ENCODE measurements around the gene SLC19A1. TPM values are rescaled to one million over a fixed set of nuclear protein-coding genes. Genes with fewer than 3 reads are reported as not detected.
"Not testable (repeated sequence)": the region's sequence is repeated elsewhere in the genome, so short reads cannot be mapped to it uniquely, and the experiment has no call there.

The SLC19A1 gene
- polyA plus RNA-seq, 3 donors: 25.0 to 53.0 (median 39.9) TPM

DNA sequence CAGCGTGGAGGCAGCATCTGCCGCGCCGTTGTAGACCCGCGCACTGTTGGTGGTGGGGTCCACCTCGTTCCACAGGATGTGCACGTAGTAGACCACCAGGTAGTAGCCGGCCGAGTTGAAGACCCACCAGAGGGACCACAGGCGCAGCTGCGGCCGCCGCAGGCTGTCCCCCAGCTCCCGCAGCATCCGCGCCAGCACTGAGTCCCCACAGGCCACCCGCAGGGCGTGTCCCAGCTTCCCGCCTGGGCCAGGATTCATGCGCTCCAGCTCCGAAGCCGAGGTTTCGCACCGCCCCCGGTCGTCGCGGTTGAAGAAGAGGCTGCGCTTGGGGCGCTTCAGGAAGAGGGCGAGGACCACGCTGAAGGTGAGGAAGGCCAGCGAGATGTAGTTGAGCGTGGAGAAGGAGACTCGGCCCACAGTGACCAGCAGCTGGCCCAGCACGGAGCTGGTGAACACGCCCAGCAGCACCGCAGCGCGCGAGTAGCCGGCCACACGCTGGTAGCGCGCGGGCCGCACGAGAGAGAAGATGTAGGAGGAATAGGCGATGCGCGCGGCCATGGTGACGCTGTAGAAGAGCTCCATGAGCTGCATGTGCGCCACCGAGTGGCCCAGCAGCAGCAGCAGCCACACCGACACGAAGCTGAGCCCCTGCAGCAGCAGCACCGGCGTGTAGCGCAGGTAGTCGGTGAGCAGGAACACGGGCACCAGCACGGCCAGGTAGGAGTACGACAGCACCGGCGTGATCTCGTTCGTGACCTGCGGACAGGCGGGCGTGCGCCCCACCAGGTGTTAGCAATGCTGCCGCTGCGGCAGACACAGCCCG lies 10.6 kb downstream of the SLC19A1 start:
- intact Hi-C loops (cut with micrococcal nuclease): no loop called here
- peaks cover 48% of the 10 kb centered on the region for H3K4me1 Mint-ChIP-seq
- no peak for DNase-seq
- H3K27me3 Mint-ChIP-seq (ENCODE audit: low read depth in 3 of 3): no peaks in the 10 kb centered on the region
- peaks cover 31% of the 10 kb centered on the region in 2 donors for H3K36me3 Mint-ChIP-seq
- H3K27me3 ChIP-seq (ENCODE audit: control insufficient read depth in 2 of 2, insufficient read depth in 2 of 2, low read length in 2 of 2): no peaks in the 10 kb centered on the region
- peak overlapping the region in 4 of 7 donors; percentile 10 to 94 (median 89) for H3K27ac Mint-ChIP-seq
- H3K4me3 ChIP-seq (replicated peaks in 1 of 3; ENCODE audit: low read depth in 2 of 3, low read length in 3 of 3): peak overlapping the region in 1 of 3 experiments; percentile 59
- peak overlapping the region; percentile 81 to 94 for H3K27ac ChIP-seq (ENCODE audit: low read depth in 1 of 2, low read length in 2 of 2)
- H4K20me1 ChIP-seq (ENCODE audit: insufficient read depth, low read length): no peaks in the 10 kb centered on the region
- TF ChIP-seq, protein P1, sequence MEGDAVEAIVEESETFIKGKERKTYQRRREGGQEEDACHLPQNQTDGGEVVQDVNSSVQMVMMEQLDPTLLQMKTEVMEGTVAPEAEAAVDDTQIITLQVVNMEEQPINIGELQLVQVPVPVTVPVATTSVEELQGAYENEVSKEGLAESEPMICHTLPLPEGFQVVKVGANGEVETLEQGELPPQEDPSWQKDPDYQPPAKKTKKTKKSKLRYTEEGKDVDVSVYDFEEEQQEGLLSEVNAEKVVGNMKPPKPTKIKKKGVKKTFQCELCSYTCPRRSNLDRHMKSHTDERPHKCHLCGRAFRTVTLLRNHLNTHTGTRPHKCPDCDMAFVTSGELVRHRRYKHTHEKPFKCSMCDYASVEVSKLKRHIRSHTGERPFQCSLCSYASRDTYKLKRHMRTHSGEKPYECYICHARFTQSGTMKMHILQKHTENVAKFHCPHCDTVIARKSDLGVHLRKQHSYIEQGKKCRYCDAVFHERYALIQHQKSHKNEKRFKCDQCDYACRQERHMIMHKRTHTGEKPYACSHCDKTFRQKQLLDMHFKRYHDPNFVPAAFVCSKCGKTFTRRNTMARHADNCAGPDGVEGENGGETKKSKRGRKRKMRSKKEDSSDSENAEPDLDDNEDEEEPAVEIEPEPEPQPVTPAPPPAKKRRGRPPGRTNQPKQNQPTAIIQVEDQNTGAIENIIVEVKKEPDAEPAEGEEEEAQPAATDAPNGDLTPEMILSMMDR (IDR thresholded peaks at IDR 0.05): no peak
- H3K9me3 Mint-ChIP-seq: peaks cover 0 to 6% (median 0%) of the 10 kb centered on the region in 7 donors
- H2AFZ ChIP-seq (ENCODE audit: insufficient read depth, low read depth, low read length, poor library complexity, severe bottlenecking): no peak overlapping the region
- WGBS (ENCODE audit: insufficient coverage): 97% methylated on average over 76 of the region's 76 CpGs
- no peak overlapping the region for H3K4me3 Mint-ChIP-seq
- peaks cover 51 to 54% of the 10 kb centered on the region in 2 donors for H3K36me3 ChIP-seq (replicated peaks in 1 of 2; ENCODE audit: control insufficient read depth in 1 of 2, insufficient read depth in 2 of 2, low read length in 2 of 2)
- H3K4me1 ChIP-seq (ENCODE audit: control insufficient read depth in 1 of 2, insufficient read depth in 2 of 2, low read length in 2 of 2): peaks cover 48 to 51% of the 10 kb centered on the region in 2 donors
- peak overlapping the region; percentile 9 for H3K4me2 ChIP-seq (replicated peaks; ENCODE audit: extremely low read depth, low read length, poor library complexity, severe bottlenecking)
- peaks cover 49% of the 10 kb centered on the region for H3K79me2 ChIP-seq (ENCODE audit: insufficient read depth, low read length)
- no peaks in the 10 kb centered on the region for H3K9me3 ChIP-seq (replicated peaks in 1 of 2; ENCODE audit: control insufficient read depth in 1 of 2, insufficient read depth in 1 of 2, low read length in 2 of 2)
- no peak overlapping the region for H3K9ac ChIP-seq (ENCODE audit: insufficient read depth, low read length, poor library complexity, severe bottlenecking)

DNA sequence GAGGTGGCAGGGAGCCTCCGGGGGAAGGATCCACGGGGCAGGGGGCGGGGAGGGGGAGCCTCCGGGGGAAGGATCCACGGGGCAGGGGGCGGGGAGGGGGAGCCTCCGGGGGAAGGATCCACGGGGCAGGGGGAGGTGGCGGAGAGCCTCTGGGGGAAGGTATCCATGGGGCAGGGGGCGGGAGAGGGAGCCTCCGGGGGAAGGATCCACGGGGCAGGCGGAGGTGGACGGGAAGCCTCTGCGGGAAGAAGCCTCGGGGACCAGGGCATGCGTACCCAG lies 11.2 kb downstream of the SLC19A1 start:
- intact Hi-C loops (cut with micrococcal nuclease); H4K20me1 ChIP-seq (ENCODE audit: insufficient read depth, low read length); H3K27ac ChIP-seq (ENCODE audit: low read depth in 1 of 2, low read length in 2 of 2); H3K4me3 ChIP-seq (replicated peaks in 1 of 3; ENCODE audit: low read depth in 2 of 3, low read length in 3 of 3); H3K4me2 ChIP-seq (replicated peaks; ENCODE audit: extremely low read depth, low read length, poor library complexity, severe bottlenecking); DNase-seq; H3K9me3 ChIP-seq (replicated peaks in 1 of 2; ENCODE audit: control insufficient read depth in 1 of 2, insufficient read depth in 1 of 2, low read length in 2 of 2); H3K9ac ChIP-seq (ENCODE audit: insufficient read depth, low read length, poor library complexity, severe bottlenecking); H3K4me3 Mint-ChIP-seq; H3K27me3 Mint-ChIP-seq (ENCODE audit: low read depth in 3 of 3); H3K9me3 Mint-ChIP-seq; H3K27me3 ChIP-seq (ENCODE audit: control insufficient read depth in 2 of 2, insufficient read depth in 2 of 2, low read length in 2 of 2); H2AFZ ChIP-seq (ENCODE audit: insufficient read depth, low read depth, low read length, poor library complexity, severe bottlenecking): not testable (repeated sequence)
- Mint-ChIP-seq H3K27ac (peak overlapping the region in 1 of 7 donors; percentile 10), H3K4me1 (peaks cover 42% of the 10 kb centered on the region), H3K36me3 (peaks cover 29 to 31% of the 10 kb centered on the region in 2 donors)
- Histone ChIP-seq H3K36me3 (replicated peaks in 1 of 2; ENCODE audit: control insufficient read depth in 1 of 2, insufficient read depth in 2 of 2, low read length in 2 of 2) (peaks cover 55 to 56% of the 10 kb centered on the region in 2 donors), H3K4me1 (ENCODE audit: control insufficient read depth in 1 of 2, insufficient read depth in 2 of 2, low read length in 2 of 2) (peaks cover 44 to 45% of the 10 kb centered on the region in 2 donors), H3K79me2 (ENCODE audit: insufficient read depth, low read length) (peaks cover 44% of the 10 kb centered on the region)
- WGBS (ENCODE audit: insufficient coverage): 99% methylated on average over 10 of the region's 17 CpGs
